ENCODE data around the gene VPS72.
"Not testable (repeated sequence)": the region's sequence is repeated elsewhere in the genome, so short reads cannot be mapped to it uniquely, and the experiment has no call there.

DNA sequence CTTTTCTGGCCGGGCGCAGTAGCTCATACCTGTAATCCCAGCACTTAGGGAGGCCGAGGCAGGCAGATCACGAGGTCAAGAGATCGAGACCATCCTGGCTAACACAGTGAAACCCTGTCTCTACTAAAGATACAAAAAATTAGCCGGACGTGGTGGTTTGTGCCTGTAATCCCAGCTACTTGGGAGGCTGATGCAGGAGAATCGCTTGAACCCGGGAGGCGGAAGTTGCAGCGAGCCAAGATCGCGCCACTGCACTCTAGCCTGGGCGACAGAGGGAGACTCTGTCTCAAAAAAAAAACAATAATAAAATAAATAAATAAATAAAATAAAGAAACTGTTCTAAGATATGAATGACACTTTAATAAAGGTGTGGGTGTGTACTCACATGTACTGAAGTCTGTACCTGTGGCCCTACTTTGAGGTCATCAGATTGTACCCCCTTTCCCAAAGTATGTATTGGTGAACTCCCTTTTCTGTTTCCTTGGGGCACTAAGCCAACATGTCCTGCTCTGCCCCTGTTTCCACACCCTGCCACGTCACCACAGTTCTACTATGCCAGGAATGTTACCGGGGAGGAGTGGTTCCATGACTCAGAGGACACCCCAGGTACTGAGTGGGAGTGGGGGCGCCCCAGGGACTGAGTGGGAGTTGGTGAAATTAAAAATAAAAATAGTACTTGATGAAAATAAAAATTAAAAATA is 5.0 kb upstream of the VPS72 start:
- TF ChIP-seq, protein P1, sequence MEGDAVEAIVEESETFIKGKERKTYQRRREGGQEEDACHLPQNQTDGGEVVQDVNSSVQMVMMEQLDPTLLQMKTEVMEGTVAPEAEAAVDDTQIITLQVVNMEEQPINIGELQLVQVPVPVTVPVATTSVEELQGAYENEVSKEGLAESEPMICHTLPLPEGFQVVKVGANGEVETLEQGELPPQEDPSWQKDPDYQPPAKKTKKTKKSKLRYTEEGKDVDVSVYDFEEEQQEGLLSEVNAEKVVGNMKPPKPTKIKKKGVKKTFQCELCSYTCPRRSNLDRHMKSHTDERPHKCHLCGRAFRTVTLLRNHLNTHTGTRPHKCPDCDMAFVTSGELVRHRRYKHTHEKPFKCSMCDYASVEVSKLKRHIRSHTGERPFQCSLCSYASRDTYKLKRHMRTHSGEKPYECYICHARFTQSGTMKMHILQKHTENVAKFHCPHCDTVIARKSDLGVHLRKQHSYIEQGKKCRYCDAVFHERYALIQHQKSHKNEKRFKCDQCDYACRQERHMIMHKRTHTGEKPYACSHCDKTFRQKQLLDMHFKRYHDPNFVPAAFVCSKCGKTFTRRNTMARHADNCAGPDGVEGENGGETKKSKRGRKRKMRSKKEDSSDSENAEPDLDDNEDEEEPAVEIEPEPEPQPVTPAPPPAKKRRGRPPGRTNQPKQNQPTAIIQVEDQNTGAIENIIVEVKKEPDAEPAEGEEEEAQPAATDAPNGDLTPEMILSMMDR (IDR thresholded peaks at IDR 0.05) = not testable (repeated sequence)
- TF ChIP-seq POLR2A (IDR thresholded peaks at IDR 0.05) = peak; percentile 38 to 39
